22Rv1 (cell line): ENCODE results near the gene GAGE12J.
"Not testable (repeated sequence)": the region's sequence is repeated elsewhere in the genome, so short reads cannot be mapped to it uniquely, and the experiment has no call there.

Experiments
- ZFX ChIP-seq: fragments of 450-650 bp; IDR thresholded peaks from 2 replicates; pipeline ENCODE4 v1.6.1; 2017; ENCODE audit warnings: antibody characterized with exemption, borderline replicate concordance
- TF ChIP-seq, protein P1 (sequence below): fragments of 450-650 bp; IDR thresholded peaks from 2 replicates; pipeline ENCODE4 v1.5.1; 2017; ENCODE audit warnings: mild to moderate bottlenecking

DNA sequence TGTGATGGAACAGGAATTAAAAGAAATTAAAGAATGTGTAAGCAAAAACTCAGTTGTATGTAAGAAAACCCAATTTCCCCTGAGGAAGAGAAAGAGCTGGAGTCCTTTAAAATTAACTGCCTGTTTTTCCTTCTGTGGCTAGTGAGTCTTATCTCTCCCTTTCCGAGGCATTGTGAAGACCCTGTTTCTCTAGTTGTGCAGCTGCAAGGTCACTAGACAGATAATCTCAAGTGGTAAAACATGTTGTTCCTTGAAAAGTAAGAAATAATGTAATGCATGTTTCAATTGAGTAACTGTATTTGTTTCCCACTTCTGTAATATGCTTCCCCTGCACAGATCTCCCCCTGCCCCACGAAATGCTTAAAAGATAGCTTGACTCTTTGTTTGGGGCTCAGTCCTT, 14.1 kb upstream of the GAGE12J start:
- TF ChIP-seq, protein P1, sequence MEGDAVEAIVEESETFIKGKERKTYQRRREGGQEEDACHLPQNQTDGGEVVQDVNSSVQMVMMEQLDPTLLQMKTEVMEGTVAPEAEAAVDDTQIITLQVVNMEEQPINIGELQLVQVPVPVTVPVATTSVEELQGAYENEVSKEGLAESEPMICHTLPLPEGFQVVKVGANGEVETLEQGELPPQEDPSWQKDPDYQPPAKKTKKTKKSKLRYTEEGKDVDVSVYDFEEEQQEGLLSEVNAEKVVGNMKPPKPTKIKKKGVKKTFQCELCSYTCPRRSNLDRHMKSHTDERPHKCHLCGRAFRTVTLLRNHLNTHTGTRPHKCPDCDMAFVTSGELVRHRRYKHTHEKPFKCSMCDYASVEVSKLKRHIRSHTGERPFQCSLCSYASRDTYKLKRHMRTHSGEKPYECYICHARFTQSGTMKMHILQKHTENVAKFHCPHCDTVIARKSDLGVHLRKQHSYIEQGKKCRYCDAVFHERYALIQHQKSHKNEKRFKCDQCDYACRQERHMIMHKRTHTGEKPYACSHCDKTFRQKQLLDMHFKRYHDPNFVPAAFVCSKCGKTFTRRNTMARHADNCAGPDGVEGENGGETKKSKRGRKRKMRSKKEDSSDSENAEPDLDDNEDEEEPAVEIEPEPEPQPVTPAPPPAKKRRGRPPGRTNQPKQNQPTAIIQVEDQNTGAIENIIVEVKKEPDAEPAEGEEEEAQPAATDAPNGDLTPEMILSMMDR: not testable (repeated sequence)
- not testable (repeated sequence) for TF ChIP-seq ZFX
